ENCODE data around the gene PSME3. TPM values are rescaled to one million over a fixed set of nuclear protein-coding genes. Genes with fewer than 3 reads are reported as not detected.
A peak's percentile ranks its signal among the peaks of the same experiment; 100 is the strongest.

The PSME3 gene
- total and polyA plus RNA-seq, 2 of the 13 experiments (the other 11 are each of a cell fraction or from before 2014, with no cell fraction given) = 66.3 to 135 TPM

GRCh38 chr17:42878924-42879595 is 45.9 kb downstream of the PSME3 start (continued):
- TF ChIP-seq ZNF296 (CRISPR knock-in tag; conservative IDR thresholded peaks at IDR 0.05) = no peak
- no peak for TF ChIP-seq HNF1B (CRISPR knock-in tag; IDR thresholded peaks at IDR 0.05)
- TF ChIP-seq GATA4 (IDR thresholded peaks at IDR 0.05; ENCODE audit: borderline replicate concordance, low read depth) = no peak
- no peak for TF ChIP-seq ZMYM3 (CRISPR knock-in tag; IDR thresholded peaks at IDR 0.05)

GRCh38 chr17:42879596-42879985 is 46.4 kb downstream of the PSME3 start:
- Histone ChIP-seq H2AFZ (ENCODE audit: low read length) (no peak overlapping the region), H3K9ac (ENCODE audit: insufficient read depth, low read depth, low read length) (no peak overlapping the region), H3K9me3 (ENCODE audit: low read length) (no peaks in the 10 kb centered on the region), H3K79me2 (ENCODE audit: insufficient read depth, low read length) (no peaks in the 10 kb centered on the region), H3K4me2 (ENCODE audit: low read depth, low read length) (0 out of 2 replicates have a peak overlapping the region, but pooled peaks have one; percentile 2), H4K20me1 (ENCODE audit: insufficient read depth, low read length) (no peaks in the 10 kb centered on the region), H3K27me3 (ENCODE audit: control insufficient read depth in 1 of 2, insufficient read depth in 2 of 2, low read length in 2 of 2) (no peaks in the 10 kb centered on the region), H3K4me1 (ENCODE audit: insufficient read depth, low read length) (peaks cover 76% of the 10 kb centered on the region), H3K36me3 (replicated peaks in 1 of 2; ENCODE audit: control insufficient read depth in 1 of 2, insufficient read depth in 2 of 2, low read length in 2 of 2) (no peaks in the 10 kb centered on the region), H3K27ac (ENCODE audit: extremely low read length, insufficient read depth, low read length) (no peak overlapping the region), H3K4me3 (replicated peaks in 1 of 3; ENCODE audit: insufficient read depth in 1 of 3, low read depth in 2 of 3, low read length in 3 of 3) (no peak overlapping the region)
- 39% methylated on average over 4 of the region's 6 CpGs for WGBS (ENCODE audit: low lambda C conversion rate)
- no peak for DNase-seq (ENCODE audit: low spot score)
- in situ Hi-C loops (cut with HindIII; ENCODE audit: extremely low pct_ligation_motif_present, low pct_unique_long_range_greater_than_20kb) (no loop called here), intact Hi-C loops (cut with micrococcal nuclease; ENCODE audit: unreplicated experiment) (no loop called here)
- BruUV-seq (replicated peaks) = no TSS peak
- FAIRE-seq = no peak
- ChIA-PET POLR2A (interaction anchor here (1.0 to 2.9 kb wide), 2 partner anchors 13 to 49 kb away, joined by 3 to 18 read pairs; no protein-coding TSS in a partner anchor), CTCF (ENCODE audit: low intra/inter-chr PET ratio, low total read pairs) (interaction anchor here (1.9 kb wide), 1 partner anchor 50 kb away, joined by 6 read pairs; no protein-coding TSS in a partner anchor)
- peak; percentile 16 for ATAC-seq
- TF ChIP-seq ZNF44 (CRISPR knock-in tag; IDR thresholded peaks at IDR 0.05) = no peak
- TF ChIP-seq RARA (CRISPR knock-in tag; IDR thresholded peaks at IDR 0.05) = peak; percentile 47; the same call in 1 of the 2 replicates
- no peak for TF ChIP-seq MED1 (CRISPR knock-in tag; IDR thresholded peaks at IDR 0.05)
- TF ChIP-seq PAWR (CRISPR knock-in tag; IDR thresholded peaks at IDR 0.05; ENCODE audit: borderline replicate concordance) = no peak
- 0 out of 2 replicates have a peak, but pooled peaks have one; percentile 10 for TF ChIP-seq SALL1 (CRISPR knock-in tag; IDR thresholded peaks at IDR 0.05)
- TF ChIP-seq MEIS1 (CRISPR knock-in tag; IDR thresholded peaks at IDR 0.05; ENCODE audit: borderline replicate concordance) = no peak
- TF ChIP-seq ISL2 (CRISPR knock-in tag; IDR thresholded peaks at IDR 0.05) = no peak
- peak; percentile 37; the same call in 1 of the 2 replicates for TF ChIP-seq KDM5B (CRISPR knock-in tag; IDR thresholded peaks at IDR 0.05; ENCODE audit: borderline replicate concordance)
- TF ChIP-seq TCF7 (IDR thresholded peaks at IDR 0.05; ENCODE audit: low read depth) = no peak
- no peak for TF ChIP-seq ZBTB37 (CRISPR knock-in tag; IDR thresholded peaks at IDR 0.05)
- 0 out of 2 replicates have a peak, but pooled peaks have one; percentile 35 for TF ChIP-seq ZNF414 (CRISPR knock-in tag; IDR thresholded peaks at IDR 0.05)
- no peak for TF ChIP-seq GRHL1 (CRISPR knock-in tag; conservative IDR thresholded peaks at IDR 0.05)
- no peak for TF ChIP-seq SALL2 (CRISPR knock-in tag; IDR thresholded peaks at IDR 0.05)
- no peak for TF ChIP-seq ZEB1 (IDR thresholded peaks at IDR 0.05; ENCODE audit: insufficient replicate concordance, low read depth)

Measured in HepG2 (cell line).